ENCODE data around the gene DESI2.

DESI2 gene

DNA sequence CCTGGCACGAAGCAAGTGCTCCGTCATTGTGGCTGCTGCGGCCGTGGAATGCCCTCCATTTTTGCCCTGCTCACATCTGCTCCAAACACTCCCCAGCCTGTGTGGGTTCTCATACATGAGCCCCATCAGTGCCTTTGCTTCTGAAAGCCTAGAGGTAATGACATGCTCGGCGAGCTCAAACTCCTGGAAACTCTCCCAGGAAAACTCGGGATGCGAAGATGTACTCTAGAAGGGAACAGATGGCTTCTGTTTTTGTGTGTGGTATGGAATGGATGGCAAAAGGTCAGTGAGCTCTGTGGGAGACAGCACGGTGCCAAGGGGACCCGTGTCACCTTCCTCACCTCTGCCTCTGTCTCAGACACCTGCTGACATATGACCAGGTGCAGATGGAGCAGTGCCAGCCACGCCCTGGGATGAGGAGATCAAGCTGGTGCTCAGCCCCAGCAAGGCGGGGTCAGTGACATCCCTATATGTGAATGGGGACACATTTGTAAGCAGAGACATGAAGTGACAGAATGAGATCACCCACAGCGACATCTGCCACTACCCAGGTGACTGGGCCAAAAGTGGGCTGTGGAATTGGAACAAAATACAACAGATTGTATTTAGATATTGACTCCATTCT lies 98.5 kb downstream of the DESI2 start:
- in situ Hi-C loops (cut with MboI; ENCODE audit: low sequenced_read_pairs): no loop called here

DNA sequence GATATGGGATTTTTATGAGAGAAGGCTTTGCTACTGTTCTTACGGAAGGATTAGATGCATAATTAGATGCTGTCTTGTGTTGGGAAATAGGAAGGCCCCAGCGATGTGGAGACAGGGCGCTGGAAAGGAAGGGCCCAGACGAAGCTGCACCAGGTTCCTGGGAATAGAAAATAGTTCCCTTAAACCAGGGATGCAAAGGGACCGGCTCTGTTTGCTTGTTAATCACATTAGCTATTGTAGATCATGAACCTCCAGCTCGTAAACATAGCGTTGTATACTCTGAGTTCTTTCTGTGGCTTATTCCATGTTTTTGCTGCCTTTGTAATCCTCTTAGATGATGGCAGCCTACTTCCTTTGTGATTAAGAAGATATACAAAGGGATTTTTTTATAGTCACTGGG lies 102.7 kb downstream of the DESI2 start:
- in situ Hi-C loops (cut with MboI; ENCODE audit: low sequenced_read_pairs): no loop called here

DNA sequence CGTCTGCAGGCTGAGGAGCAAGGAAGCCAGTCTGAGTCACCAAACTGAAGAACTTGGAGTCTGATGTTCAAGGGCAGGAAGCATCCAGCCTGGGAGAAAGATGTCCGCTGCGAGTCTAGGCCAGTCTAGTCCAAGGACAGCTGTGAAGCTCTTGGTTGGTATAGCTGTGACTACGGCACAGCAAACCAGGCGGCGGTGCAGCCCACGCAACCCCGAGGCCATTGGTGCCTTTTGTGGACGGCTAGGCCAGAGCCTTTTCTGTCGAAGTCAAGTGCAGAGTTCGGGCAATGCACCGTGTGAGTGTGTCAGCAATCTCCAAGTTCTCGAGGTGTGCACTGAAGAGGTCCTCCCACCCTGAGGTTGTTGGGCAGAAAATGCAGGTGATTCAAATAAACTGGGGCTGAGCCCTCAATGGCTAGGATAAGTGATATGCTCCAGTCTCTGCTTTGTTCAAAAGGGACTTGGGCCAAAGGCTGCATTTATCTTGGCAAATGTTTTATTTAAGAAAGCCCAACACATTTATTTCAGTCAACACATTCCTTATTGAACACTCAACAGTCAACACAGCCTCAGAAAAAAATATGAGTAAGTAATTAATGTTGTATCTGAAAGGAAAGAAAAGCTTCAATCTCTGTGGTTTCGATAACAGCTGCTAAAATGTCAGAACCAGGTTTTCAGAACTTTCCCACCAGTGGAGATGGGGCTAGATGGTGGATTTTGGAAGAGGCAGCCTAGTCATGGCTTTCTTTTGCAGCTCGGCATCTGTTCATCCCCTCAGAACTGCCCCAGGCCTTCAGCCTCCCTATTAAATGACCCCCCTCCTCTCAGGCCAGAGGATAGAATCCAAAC lies 104.4 kb downstream of the DESI2 start:
- in situ Hi-C loops (cut with MboI; ENCODE audit: low sequenced_read_pairs): no loop called here
